Activated naive CD8-positive, alpha-beta T cell (primary cell): ENCODE measurements around the gene MZT2A.
A peak's percentile ranks its signal among the peaks of the same experiment; 100 is the strongest.
"Not testable (repeated sequence)": the region's sequence is repeated elsewhere in the genome, so short reads cannot be mapped to it uniquely, and the experiment has no call there.

Experiments used
- H3K27ac Mint-ChIP-seq: one replicate; pipeline ENCODE4 v1.8.0; 2021; ENCODE audit warnings: mixed read lengths
- H3K27me3 Mint-ChIP-seq: one replicate; pipeline ENCODE4 v1.8.0; 2021; ENCODE audit warnings: mixed read lengths
- H3K36me3 Mint-ChIP-seq: one replicate; pipeline ENCODE4 v1.8.0; 2021; ENCODE audit warnings: mixed read lengths
- H3K4me1 Mint-ChIP-seq: one replicate; pipeline ENCODE4 v1.8.0; 2021; ENCODE audit warnings: low read depth, mixed read lengths
- H3K4me3 Mint-ChIP-seq: one replicate; pipeline ENCODE4 v1.8.0; 2021; ENCODE audit warnings: mild to moderate bottlenecking, mixed read lengths
- H3K9me3 Mint-ChIP-seq: one replicate; pipeline ENCODE4 v1.8.0; 2021; ENCODE audit warnings: low read depth, mixed read lengths

Gene MZT2A

GRCh38 chr2:131492015-131492417 is at the start of gene MZT2A:
TSS of gene MZT2A (minus strand) at chr2:131492397. CDS start at chr2:131492376, 21 bp downstream.
- Mint-ChIP-seq H3K4me3 (peak within 1 kb of the TSS; percentile 98), H3K4me1 (peaks cover 38% of the 10 kb centered on the region), H3K27ac (peak within 1 kb of the TSS; percentile 98)
- not testable (repeated sequence) for H3K36me3 Mint-ChIP-seq, H3K9me3 Mint-ChIP-seq, H3K27me3 Mint-ChIP-seq

GRCh38 chr2:131538856-131539255 is 46.7 kb upstream of the MZT2A start:
- H3K4me1 Mint-ChIP-seq, H3K36me3 Mint-ChIP-seq, H3K27me3 Mint-ChIP-seq, H3K4me3 Mint-ChIP-seq, H3K9me3 Mint-ChIP-seq, H3K27ac Mint-ChIP-seq: not testable (repeated sequence)

GRCh38 chr2:131536841-131537240 is 44.6 kb upstream of the MZT2A start:
- H3K36me3 Mint-ChIP-seq, H3K9me3 Mint-ChIP-seq: not testable (repeated sequence)

GRCh38 chr2:131535951-131536826 is 44.0 kb upstream of the MZT2A start:
- H3K36me3 Mint-ChIP-seq, H3K27me3 Mint-ChIP-seq, H3K27ac Mint-ChIP-seq, H3K9me3 Mint-ChIP-seq, H3K4me1 Mint-ChIP-seq, H3K4me3 Mint-ChIP-seq: not testable (repeated sequence)

More at GRCh38 chr2:131536841-131537240, 44.6 kb upstream of the MZT2A start:
- H3K27me3 Mint-ChIP-seq, H3K27ac Mint-ChIP-seq, H3K4me1 Mint-ChIP-seq, H3K4me3 Mint-ChIP-seq: not testable (repeated sequence)

GRCh38 chr2:131535526-131535925 is 43.3 kb upstream of the MZT2A start:
- H3K9me3 Mint-ChIP-seq: no peaks in the 10 kb centered on the region
- no peak overlapping the region for H3K27ac Mint-ChIP-seq
- H3K36me3 Mint-ChIP-seq: no peaks in the 10 kb centered on the region
- H3K4me1 Mint-ChIP-seq: no peaks in the 10 kb centered on the region
- H3K4me3 Mint-ChIP-seq: no peak overlapping the region
- no peaks in the 10 kb centered on the region for H3K27me3 Mint-ChIP-seq

- not testable (repeated sequence) for H3K27ac Mint-ChIP-seq, H3K4me1 Mint-ChIP-seq, H3K27me3 Mint-ChIP-seq, H3K36me3 Mint-ChIP-seq, H3K9me3 Mint-ChIP-seq, H3K4me3 Mint-ChIP-seq
Observed at GRCh38 chr2:131534965-131535364, 42.8 kb upstream of the MZT2A start.

GRCh38 chr2:131534317-131534672 is 42.1 kb upstream of the MZT2A start:
- not testable (repeated sequence) for H3K27ac Mint-ChIP-seq, H3K4me1 Mint-ChIP-seq, H3K4me3 Mint-ChIP-seq, H3K36me3 Mint-ChIP-seq, H3K9me3 Mint-ChIP-seq, H3K27me3 Mint-ChIP-seq

- not testable (repeated sequence) for H3K4me3 Mint-ChIP-seq, H3K36me3 Mint-ChIP-seq, H3K4me1 Mint-ChIP-seq, H3K27ac Mint-ChIP-seq, H3K9me3 Mint-ChIP-seq, H3K27me3 Mint-ChIP-seq
Observed at GRCh38 chr2:131533609-131534316, 41.6 kb upstream of the MZT2A start.

- H3K4me3 Mint-ChIP-seq: not testable (repeated sequence)
Observed at GRCh38 chr2:131532723-131533608, 40.8 kb upstream of the MZT2A start.

GRCh38 chr2:131531547-131532185 is 39.5 kb upstream of the MZT2A start:
- H3K27me3 Mint-ChIP-seq, H3K4me3 Mint-ChIP-seq, H3K27ac Mint-ChIP-seq, H3K9me3 Mint-ChIP-seq, H3K36me3 Mint-ChIP-seq: not testable (repeated sequence)
- peaks cover 12% of the 10 kb centered on the region for H3K4me1 Mint-ChIP-seq

More at GRCh38 chr2:131532723-131533608, 40.8 kb upstream of the MZT2A start:
- not testable (repeated sequence) for H3K4me1 Mint-ChIP-seq, H3K27me3 Mint-ChIP-seq, H3K9me3 Mint-ChIP-seq, H3K27ac Mint-ChIP-seq, H3K36me3 Mint-ChIP-seq

GRCh38 chr2:131530626-131531344 is 38.6 kb upstream of the MZT2A start:
- peaks cover 12% of the 10 kb centered on the region for H3K4me1 Mint-ChIP-seq
- H3K27ac Mint-ChIP-seq, H3K9me3 Mint-ChIP-seq, H3K36me3 Mint-ChIP-seq, H3K27me3 Mint-ChIP-seq, H3K4me3 Mint-ChIP-seq: not testable (repeated sequence)

- not testable (repeated sequence) for H3K27ac Mint-ChIP-seq, H3K9me3 Mint-ChIP-seq, H3K27me3 Mint-ChIP-seq, H3K36me3 Mint-ChIP-seq
- Mint-ChIP-seq H3K4me1 (peaks cover 12% of the 10 kb centered on the region), H3K4me3 (peak overlapping the region; percentile 64)
Observed at GRCh38 chr2:131529864-131530445, 37.8 kb upstream of the MZT2A start.

- H3K4me3 Mint-ChIP-seq: peak overlapping the region; percentile 64
- not testable (repeated sequence) for H3K27me3 Mint-ChIP-seq, H3K9me3 Mint-ChIP-seq, H3K36me3 Mint-ChIP-seq, H3K27ac Mint-ChIP-seq
- H3K4me1 Mint-ChIP-seq: peaks cover 12% of the 10 kb centered on the region
Observed at GRCh38 chr2:131528981-131529863, 37.0 kb upstream of the MZT2A start.
